ENCODE measurements around the gene MKLN1. TPM values are rescaled to one million over a fixed set of nuclear protein-coding genes. Genes with fewer than 3 reads are reported as not detected.

Gene MKLN1
- total RNA-seq, 1 experiment from 2014 or later, result 34.3 TPM

- DNase-seq, result no peak
- H3K4ac ChIP-seq (ENCODE audit: low read depth, low read length), result no peak overlapping the region
- no CpG with 5 or more reads among the region's 3 CpGs for WGBS (ENCODE audit: extremely low coverage, insufficient read length, low lambda C conversion rate)
- H3K4me1 ChIP-seq (ENCODE audit: insufficient read depth, low read length), result no peaks in the 10 kb centered on the region; the same call in 1 of the 2 replicates
- no peak overlapping the region for H2BK120ac ChIP-seq (ENCODE audit: low read depth, low read length, poor library complexity, severe bottlenecking)
- no peak overlapping the region for H2BK5ac ChIP-seq (ENCODE audit: insufficient read length, low read length)
- H3T11ph ChIP-seq (ENCODE audit: low read length), result no peak overlapping the region
- H3K23ac ChIP-seq (ENCODE audit: insufficient read length, low read depth, low read length), result no peak overlapping the region
- H3K9me3 ChIP-seq (ENCODE audit: control insufficient read depth, low read depth, low read length), result no peaks in the 10 kb centered on the region
- no peaks in the 10 kb centered on the region for H3K36me3 Mint-ChIP-seq (ENCODE audit: insufficient read depth in 1 of 3, low read depth in 3 of 3)
- no peaks in the 10 kb centered on the region for H3K27me3 Mint-ChIP-seq (ENCODE audit: low read depth)
- H3K27me3 ChIP-seq (ENCODE audit: insufficient read depth, low read length), result no peaks in the 10 kb centered on the region
- H3K14ac ChIP-seq (ENCODE audit: insufficient read depth, low read length), result no peak overlapping the region
- H3K79me1 ChIP-seq (ENCODE audit: insufficient read depth, low read depth, low read length, poor library complexity, severe bottlenecking), result peaks cover 10% of the 10 kb centered on the region
- H3K27ac Mint-ChIP-seq, result no peak overlapping the region
- no peak overlapping the region for H4K5ac ChIP-seq (ENCODE audit: insufficient read length, low read depth, low read length)
- TF ChIP-seq CTCF (conservative IDR thresholded peaks at IDR 0.05), result no peak
- peaks cover 39 to 46% of the 10 kb centered on the region in 2 experiments for H3K4me1 Mint-ChIP-seq
- H3K56ac ChIP-seq (ENCODE audit: insufficient read length, low read depth, low read length), result no peak overlapping the region
- no peaks in the 10 kb centered on the region for H3K23me2 ChIP-seq (ENCODE audit: insufficient read length, low read depth, low read length, poor library complexity, severe bottlenecking)
- no peak overlapping the region for H3K27ac ChIP-seq (ENCODE audit: insufficient read length, low read depth, low read length)
- H2AK5ac ChIP-seq (ENCODE audit: insufficient read length, low read length), result no peak overlapping the region
- H3K4me2 ChIP-seq (ENCODE audit: insufficient read depth, insufficient read length, low read length), result no peak overlapping the region
- H2BK15ac ChIP-seq (ENCODE audit: low read depth, low read length), result no peak overlapping the region
- H3K18ac ChIP-seq (ENCODE audit: insufficient read length, low read depth, low read length), result no peak overlapping the region
- no peak overlapping the region for H2BK20ac ChIP-seq (ENCODE audit: low read depth, low read length, poor library complexity, severe bottlenecking)
- H3K9me3 Mint-ChIP-seq, result no peaks in the 10 kb centered on the region
- H3K4me3 Mint-ChIP-seq, result no peak overlapping the region
- no peak overlapping the region for H4K8ac ChIP-seq (replicated peaks; ENCODE audit: insufficient read length, low read depth, low read length)
- no peak overlapping the region for H4K91ac ChIP-seq (ENCODE audit: insufficient read length, low read depth, low read length)
- no peak overlapping the region for H2AFZ ChIP-seq (ENCODE audit: low read length)
- no peak overlapping the region for H3K9ac ChIP-seq (ENCODE audit: extremely low read depth, insufficient read length, low read length)
- H3K79me2 ChIP-seq (ENCODE audit: insufficient read depth, low read length), result peaks cover 17% of the 10 kb centered on the region; the same call in 1 of the 2 replicates
- H2BK12ac ChIP-seq (ENCODE audit: insufficient read length, low read depth, low read length), result no peak overlapping the region
- H4K20me1 ChIP-seq (ENCODE audit: control insufficient read depth, insufficient read depth, insufficient read length), result no peaks in the 10 kb centered on the region
Observed at GRCh38 chr7:131357282-131357880, 29.7 kb downstream of the MKLN1 start.
